Stomach (tissue), 9 donors: ENCODE results near the gene NOTCH3. TPM values are rescaled to one million over a fixed set of nuclear protein-coding genes. Genes with fewer than 3 reads are reported as not detected.

Experiments used
- DNase-seq, 2 donors: peaks; one replicate each; pipeline versions ENCODE4 v3.0.0 to v3.0.0-alpha.2; 2013 to 2019
- H3K27ac ChIP-seq, 5 donors: fragments of 200-600 bp in 4 of 5; sonication (generic) in 4 of 5; one replicate each; pipeline ENCODE4 v1.5.1; 2013 to 2019; ENCODE audit warnings: mild to moderate bottlenecking in 1 of 5, moderate library complexity in 1 of 5
- H3K27me3 ChIP-seq, 3 donors: fragments of 200-600 bp; sonication (generic); one replicate each; pipeline ENCODE4 v1.5.1; 2017 to 2019; ENCODE audit warnings: mixed run types in 1 of 3
- H3K36me3 ChIP-seq, 4 donors: fragments of 200-600 bp; sonication (generic); 1 replicate in 3 of 4; 2 replicates in 1 of 4; pipeline ENCODE4 v1.5.1; 2016 to 2019
- H3K4me1 ChIP-seq, 4 donors: fragments of 200-600 bp; sonication (generic); one replicate each; pipeline ENCODE4 v1.5.1; 2016 to 2019
- H3K4me3 ChIP-seq, 4 donors: fragments of 200-600 bp; sonication (generic) in 3 of 4; one replicate each; pipeline ENCODE4 v1.5.1; 2016 to 2019; ENCODE audit warnings: mild to moderate bottlenecking in 1 of 4
- H3K9me3 ChIP-seq, 4 donors: fragments of 200-600 bp; sonication (generic); one replicate each; pipeline ENCODE4 v1.5.1; 2016 to 2019
- EP300 ChIP-seq: sonication (generic); formaldehyde crosslinking; IDR thresholded peaks from one replicate; pipeline ENCODE4 v1.6.1; 2017; ENCODE audit warnings: antibody characterized with exemption
- POLR2A ChIP-seq, 4 donors: fragments of 450-650 bp; IDR thresholded peaks; one replicate each; pipeline ENCODE4 v1.6.1; 2016; ENCODE audit warnings: antibody characterized with exemption in 4 of 4, control low read depth in 2 of 4, mild to moderate bottlenecking in 1 of 4, moderate library complexity in 1 of 4
- POLR2AphosphoS5 ChIP-seq, 3 donors: sonication (generic); formaldehyde crosslinking; IDR thresholded peaks; one replicate each; pipeline ENCODE4 v1.6.1; 2016; ENCODE audit warnings: antibody characterized with exemption in 3 of 3
- WGBS, 5 donors: extraction: QIAGEN DNeasy Blood & Tissue Kit in 3 of 5; methylation state at CpG; one replicate each; pipeline versions ENCODE4 v1.1.5 to v1.1.7; 2013 to 2018; 5-methylcytosine and 5-hydroxymethylcytosine counted together
- intact Hi-C: fragments of 100-400 bp; cut with DNase I; formaldehyde crosslinking; loops from one replicate; pipeline ENCODE4 v1.15.1; 2023; ENCODE audit warnings: low total_unique reads
- polyA plus RNA-seq, 3 donors: library from polyadenylated mRNA; stranded (reverse); fragments of 200-250 nt; gene quantifications; one replicate each; pipeline ENCODE4 v1.2.3, GENCODE V29; 2013
- total RNA-seq, 5 donors: library from RNA; depleted of rRNA; stranded (reverse); fragments of >200 nt; gene quantifications; one replicate each; pipeline versions ENCODE4 v1.1.0 to v1.2.3, GENCODE V29; 2014 to 2016
- TF ChIP-seq, protein P1 (sequence below), 7 experiments: fragments of 450-650 bp in 4 of 7; fragments of 200-600 bp in 3 of 7; sonication (generic) in 3 of 7; IDR thresholded peaks; one replicate each; pipeline ENCODE4 v1.5.1; 2016 to 2019; ENCODE audit warnings: antibody characterized with exemption in 7 of 7, control low read depth in 2 of 7, mild to moderate bottlenecking in 1 of 7
- donor health status: healthy with polysubstance abuse.
- donor health status: Bipolar disorder and iron deficiency.
- donor health status: healthy.

NOTCH3 gene
- total and polyA plus RNA-seq, 8 donors = 1.2 to 54.5 (median 22.8) TPM

DNA sequence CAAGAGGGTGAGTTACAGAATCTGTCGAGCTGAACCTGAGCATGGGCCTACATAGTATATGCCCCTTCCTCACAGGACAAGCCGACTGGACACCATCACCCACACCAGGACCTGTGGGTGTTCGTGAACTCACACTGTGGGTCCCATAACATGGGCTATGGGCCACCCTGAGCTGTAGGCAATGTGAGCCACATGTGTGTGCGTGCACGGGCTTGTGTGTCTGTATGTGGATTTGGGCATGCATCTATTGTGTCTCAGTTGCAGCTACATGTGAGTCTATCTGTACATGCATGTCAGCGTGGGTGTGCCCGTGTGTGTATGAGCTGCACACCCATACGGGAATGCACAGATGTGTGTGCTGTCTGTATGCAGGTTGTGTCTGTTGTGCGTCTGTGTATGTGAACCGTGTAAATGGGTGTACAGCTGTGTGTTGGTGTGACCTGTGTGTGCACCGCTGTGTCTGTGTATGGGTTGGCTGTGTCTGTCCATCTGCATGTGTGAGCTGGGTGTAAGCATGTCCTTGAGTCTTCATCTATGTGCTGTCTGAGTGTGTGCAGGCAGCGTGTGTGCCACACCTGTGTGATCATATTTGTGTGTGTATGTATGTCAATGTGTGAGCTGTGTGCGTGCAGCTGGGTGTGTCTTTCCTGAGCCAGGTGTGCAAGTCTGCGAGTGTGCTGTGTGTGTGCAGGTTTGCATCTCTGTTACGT, 1.7 kb downstream of the NOTCH3 start:
- Histone ChIP-seq H3K27ac (peak overlapping the region in 3 of 5 donors; percentile 56 to 77 (median 65)), H3K4me1 (peaks cover 28 to 50% (median 41%) of the 10 kb centered on the region in 4 donors), H3K36me3 (no peaks in the 10 kb centered on the region), H3K27me3 (peaks cover 0 to 91% (median 30%) of the 10 kb centered on the region in 3 donors), H3K4me3 (peak overlapping the region; percentile 40 to 60 (median 48)), H3K9me3 (no peaks in the 10 kb centered on the region)
- intact Hi-C loops = no loop called here
- no peak for DNase-seq
- TF ChIP-seq, protein P1, sequence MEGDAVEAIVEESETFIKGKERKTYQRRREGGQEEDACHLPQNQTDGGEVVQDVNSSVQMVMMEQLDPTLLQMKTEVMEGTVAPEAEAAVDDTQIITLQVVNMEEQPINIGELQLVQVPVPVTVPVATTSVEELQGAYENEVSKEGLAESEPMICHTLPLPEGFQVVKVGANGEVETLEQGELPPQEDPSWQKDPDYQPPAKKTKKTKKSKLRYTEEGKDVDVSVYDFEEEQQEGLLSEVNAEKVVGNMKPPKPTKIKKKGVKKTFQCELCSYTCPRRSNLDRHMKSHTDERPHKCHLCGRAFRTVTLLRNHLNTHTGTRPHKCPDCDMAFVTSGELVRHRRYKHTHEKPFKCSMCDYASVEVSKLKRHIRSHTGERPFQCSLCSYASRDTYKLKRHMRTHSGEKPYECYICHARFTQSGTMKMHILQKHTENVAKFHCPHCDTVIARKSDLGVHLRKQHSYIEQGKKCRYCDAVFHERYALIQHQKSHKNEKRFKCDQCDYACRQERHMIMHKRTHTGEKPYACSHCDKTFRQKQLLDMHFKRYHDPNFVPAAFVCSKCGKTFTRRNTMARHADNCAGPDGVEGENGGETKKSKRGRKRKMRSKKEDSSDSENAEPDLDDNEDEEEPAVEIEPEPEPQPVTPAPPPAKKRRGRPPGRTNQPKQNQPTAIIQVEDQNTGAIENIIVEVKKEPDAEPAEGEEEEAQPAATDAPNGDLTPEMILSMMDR (IDR thresholded peaks at IDR 0.05) = no peak
- TF ChIP-seq POLR2A (IDR thresholded peaks at IDR 0.05) = no peak
- TF ChIP-seq POLR2AphosphoS5 (IDR thresholded peaks at IDR 0.05) = no peak
- no peak for TF ChIP-seq EP300
- WGBS, 5 donors = 70 to 78% (median 74%) methylated on average over 12 to 15 of the region's 15 CpGs

DNA sequence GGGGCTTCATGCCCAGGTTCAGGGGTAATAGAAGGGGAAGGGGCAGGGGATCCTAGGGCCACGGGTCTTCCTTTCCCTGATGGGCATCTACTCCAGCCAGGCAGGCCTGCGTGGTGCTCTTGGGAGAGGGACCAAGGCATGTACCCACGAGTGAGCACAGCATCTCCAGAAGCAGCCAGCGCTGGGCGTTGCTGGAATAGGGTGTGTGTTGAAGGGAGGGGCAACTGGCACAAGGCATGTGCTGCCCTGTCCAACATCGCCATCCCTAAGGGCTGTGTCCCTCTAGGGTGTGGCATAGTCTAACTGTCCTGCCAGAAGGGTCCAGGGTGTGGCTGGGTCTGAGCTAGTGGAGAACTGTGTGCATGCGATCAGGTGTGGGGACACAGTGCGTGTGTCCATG, 2.9 kb downstream of the NOTCH3 start:
- DNase-seq = no peak
- Histone ChIP-seq H3K4me3 (no peak overlapping the region), H3K36me3 (no peaks in the 10 kb centered on the region), H3K4me1 (peaks cover 28 to 50% (median 41%) of the 10 kb centered on the region in 4 donors), H3K27me3 (peaks cover 0 to 93% (median 30%) of the 10 kb centered on the region in 3 donors), H3K9me3 (no peaks in the 10 kb centered on the region), H3K27ac (peak overlapping the region in 1 of 5 donors; percentile 7)
- TF ChIP-seq, protein P1 (IDR thresholded peaks at IDR 0.05) = no peak
- TF ChIP-seq POLR2A (IDR thresholded peaks at IDR 0.05) (no peak), POLR2AphosphoS5 (IDR thresholded peaks at IDR 0.05) (no peak), EP300 (no peak)
- intact Hi-C loops = no loop called here
- WGBS, 5 donors = 18 to 42% (median 27%) methylated on average over 8 of the region's 8 CpGs

GRCh38 chr19:15197275-15197941, 3.4 kb downstream of the NOTCH3 start:
- intact Hi-C loops = no loop called here
- Histone ChIP-seq H3K27ac (peak overlapping the region in 2 of 5 donors; percentile 7 to 58), H3K4me1 (peaks cover 28 to 50% (median 41%) of the 10 kb centered on the region in 4 donors), H3K4me3 (no peak overlapping the region), H3K36me3 (no peaks in the 10 kb centered on the region), H3K9me3 (no peaks in the 10 kb centered on the region), H3K27me3 (peaks cover 0 to 89% (median 30%) of the 10 kb centered on the region in 3 donors)
- 15 to 25% (median 22%) methylated on average over 13 to 14 of the region's 14 CpGs for WGBS, 5 donors
- peak in 1 of 2 donors; percentile 60 for DNase-seq
- TF ChIP-seq, protein P1 (IDR thresholded peaks at IDR 0.05) = no peak
- no peak for TF ChIP-seq POLR2A (IDR thresholded peaks at IDR 0.05)
- TF ChIP-seq EP300 = no peak
- no peak for TF ChIP-seq POLR2AphosphoS5 (IDR thresholded peaks at IDR 0.05)

GRCh38 chr19:15196360-15197005, 4.3 kb downstream of the NOTCH3 start:
- Histone ChIP-seq H3K36me3 (peaks cover 0 to 8% (median 0%) of the 10 kb centered on the region in 4 donors), H3K4me3 (peak overlapping the region; percentile 49 to 53 (median 51)), H3K27ac (peak overlapping the region; percentile 12 to 73 (median 58)), H3K27me3 (peaks cover 0 to 87% (median 30%) of the 10 kb centered on the region in 3 donors), H3K9me3 (no peaks in the 10 kb centered on the region), H3K4me1 (peaks cover 28 to 50% (median 41%) of the 10 kb centered on the region in 4 donors)
- intact Hi-C loops = no loop called here
- TF ChIP-seq EP300 (no peak), POLR2AphosphoS5 (IDR thresholded peaks at IDR 0.05) (no peak), POLR2A (IDR thresholded peaks at IDR 0.05) (no peak)
- TF ChIP-seq, protein P1 (IDR thresholded peaks at IDR 0.05) = no peak
- WGBS, 5 donors = 27 to 57% (median 35%) methylated on average over 4 of the region's 4 CpGs
- DNase-seq = no peak
